Body of pancreas (tissue), 4 donors: ENCODE results near the gene KLK3. TPM values are rescaled to one million over a fixed set of nuclear protein-coding genes. Genes with fewer than 3 reads are reported as not detected.

ENCODE experiments used
- ATAC-seq: fragments of 150-250 bp; one replicate; pipeline ENCODE4 v1.9.1; 2016
- DNase-seq, 4 donors: peaks; one replicate each; pipeline ENCODE4 v3.0.0-alpha.2; 2019
- H3K27ac ChIP-seq, 4 donors: fragments of 200-600 bp; sonication (generic); 1 replicate in 3 of 4; 2 replicates in 1 of 4; pipeline versions ENCODE4 v1.5.1 to v1.6.1; 2016 to 2019; ENCODE audit warnings: mild to moderate bottlenecking in 1 of 4, mixed read lengths in 1 of 4, moderate library complexity in 1 of 4
- H3K27me3 ChIP-seq, 2 donors: fragments of 200-600 bp; sonication (generic); one replicate each; pipeline ENCODE4 v1.6.0; 2016; ENCODE audit warnings: mild to moderate bottlenecking in 1 of 2
- H3K36me3 ChIP-seq, 2 donors: fragments of 200-600 bp; sonication (generic); replicated peaks in 1 of 2; 2 replicates each; pipeline ENCODE4 v1.5.1; 2016; ENCODE audit warnings: low read depth in 2 of 2; ENCODE audit not compliant: insufficient read depth in 1 of 2
- H3K4me1 ChIP-seq: fragments of 200-600 bp; sonication (generic); one replicate; pipeline ENCODE4 v1.6.0; 2016
- H3K4me3 ChIP-seq, 2 donors: fragments of 200-600 bp; sonication (generic); 1 replicate in 1 of 2; 2 replicates in 1 of 2; pipeline ENCODE4 v1.5.1; 2016 to 2019
- H3K9me3 ChIP-seq, 3 donors: fragments of 200-600 bp; sonication (generic); 1 replicate in 2 of 3; 2 replicates in 1 of 3; pipeline ENCODE4 v1.5.1; 2016
- POLR2A ChIP-seq, 3 donors: fragments of 450-650 bp; IDR thresholded peaks; one replicate each; pipeline ENCODE4 v1.6.1; 2016; ENCODE audit warnings: antibody characterized with exemption in 3 of 3, mild to moderate bottlenecking in 2 of 3
- WGBS, 2 donors: methylation state at CpG; one replicate each; pipeline ENCODE4 v1.1.5; 2017; 5-methylcytosine and 5-hydroxymethylcytosine counted together
- intact Hi-C: fragments of 100-400 bp; cut with DNase I; formaldehyde crosslinking; loops from one replicate; pipeline ENCODE4 v1.15.1; 2023
- total RNA-seq, 2 donors: library from RNA; depleted of rRNA; stranded (reverse); fragments of >200 nt; gene quantifications; one replicate each; pipeline ENCODE4 v1.1.0, GENCODE V29; 2016
- TF ChIP-seq, protein P1 (sequence below), 7 experiments: fragments of 450-650 bp in 4 of 7; fragments of 200-600 bp in 3 of 7; sonication (generic) in 3 of 7; IDR thresholded peaks; one replicate each; pipeline ENCODE4 v1.5.1; 2016 to 2019; ENCODE audit warnings: antibody characterized with exemption in 7 of 7

Gene KLK3
- total RNA-seq, 2 donors from 2014 or later = not detected

DNA sequence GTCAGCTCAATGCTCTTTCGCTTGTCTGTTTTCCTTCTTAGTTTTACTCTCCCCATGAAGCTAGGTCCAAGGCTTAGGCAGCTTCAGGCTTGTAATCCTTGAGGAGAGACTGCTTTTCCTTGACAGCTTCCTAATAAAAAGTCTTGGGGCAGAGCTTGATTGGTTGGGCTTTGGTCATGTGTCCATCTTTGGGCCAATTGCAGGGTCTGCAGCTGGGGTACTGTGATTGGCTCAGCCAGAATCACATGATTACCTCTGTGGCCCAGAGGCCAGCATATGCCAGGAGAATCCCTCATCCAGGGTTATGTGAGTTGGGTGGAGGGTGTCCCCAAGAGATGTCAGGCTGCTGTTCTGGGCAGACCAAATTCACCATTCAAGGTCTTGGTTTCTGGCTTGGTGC lies 39.3 kb upstream of the KLK3 start:
- intact Hi-C loops = no loop called here
- Histone ChIP-seq H3K36me3 (no peaks in the 10 kb centered on the region), H3K27ac (no peak overlapping the region), H3K4me3 (no peak overlapping the region), H3K27me3 (no peaks in the 10 kb centered on the region), H3K4me1 (peaks cover 28% of the 10 kb centered on the region), H3K9me3 (no peaks in the 10 kb centered on the region)
- TF ChIP-seq, protein P1, sequence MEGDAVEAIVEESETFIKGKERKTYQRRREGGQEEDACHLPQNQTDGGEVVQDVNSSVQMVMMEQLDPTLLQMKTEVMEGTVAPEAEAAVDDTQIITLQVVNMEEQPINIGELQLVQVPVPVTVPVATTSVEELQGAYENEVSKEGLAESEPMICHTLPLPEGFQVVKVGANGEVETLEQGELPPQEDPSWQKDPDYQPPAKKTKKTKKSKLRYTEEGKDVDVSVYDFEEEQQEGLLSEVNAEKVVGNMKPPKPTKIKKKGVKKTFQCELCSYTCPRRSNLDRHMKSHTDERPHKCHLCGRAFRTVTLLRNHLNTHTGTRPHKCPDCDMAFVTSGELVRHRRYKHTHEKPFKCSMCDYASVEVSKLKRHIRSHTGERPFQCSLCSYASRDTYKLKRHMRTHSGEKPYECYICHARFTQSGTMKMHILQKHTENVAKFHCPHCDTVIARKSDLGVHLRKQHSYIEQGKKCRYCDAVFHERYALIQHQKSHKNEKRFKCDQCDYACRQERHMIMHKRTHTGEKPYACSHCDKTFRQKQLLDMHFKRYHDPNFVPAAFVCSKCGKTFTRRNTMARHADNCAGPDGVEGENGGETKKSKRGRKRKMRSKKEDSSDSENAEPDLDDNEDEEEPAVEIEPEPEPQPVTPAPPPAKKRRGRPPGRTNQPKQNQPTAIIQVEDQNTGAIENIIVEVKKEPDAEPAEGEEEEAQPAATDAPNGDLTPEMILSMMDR (IDR thresholded peaks at IDR 0.05) = no peak
- TF ChIP-seq POLR2A (IDR thresholded peaks at IDR 0.05) = no peak
- 100% methylated on average over 1 of the region's 1 CpG for WGBS, 2 donors
- DNase-seq (peak in 1 of 4 donors; percentile 32), ATAC-seq (no peak)

DNA sequence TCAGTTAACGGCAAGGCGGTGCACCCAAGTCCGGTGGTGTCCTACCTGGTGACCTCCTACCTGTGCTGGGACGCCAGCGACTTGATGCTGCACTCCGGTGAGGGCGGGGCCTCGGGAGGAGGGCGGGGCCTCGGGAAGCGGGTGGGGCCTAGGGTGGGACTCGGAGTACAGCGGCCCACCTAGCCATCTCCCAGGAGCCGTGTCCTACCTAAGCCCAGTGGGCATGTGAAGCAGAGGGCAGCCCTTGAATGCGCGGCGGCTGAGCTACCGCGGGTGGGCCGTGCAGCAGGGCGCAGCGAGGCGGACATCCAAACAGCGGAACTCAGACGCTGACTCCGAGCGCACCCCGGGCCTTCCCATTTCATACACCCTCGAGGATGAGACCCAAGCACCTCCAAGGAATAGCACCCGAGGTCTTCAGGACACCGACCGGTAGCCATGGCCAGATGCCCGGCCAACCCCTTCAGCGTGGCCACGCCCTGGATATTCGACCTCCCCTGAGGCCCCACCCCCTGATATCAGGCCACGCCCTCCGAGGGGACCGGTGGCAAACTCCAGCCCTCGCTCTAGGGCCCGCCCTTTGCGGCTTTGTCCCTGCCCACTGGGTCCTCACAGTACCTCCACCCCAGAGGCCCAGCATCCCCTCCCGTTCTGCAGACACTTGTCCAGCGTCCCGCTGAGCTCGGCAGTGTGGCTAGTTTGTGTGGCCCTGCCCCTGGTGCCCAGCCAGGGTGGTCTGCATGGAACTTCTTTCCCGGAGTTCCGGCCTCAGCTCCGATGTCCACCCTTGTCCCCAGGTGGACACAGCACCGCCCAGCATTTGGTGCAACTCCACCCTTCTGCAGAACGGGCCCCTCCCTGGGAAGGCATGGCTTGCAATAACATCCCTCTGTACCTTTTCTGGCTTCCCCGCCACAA lies 36.5 kb upstream of the KLK3 start:
- DNase-seq (peak; percentile 93 to 97 (median 94)), ATAC-seq (peak; percentile 77)
- H3K4me3 ChIP-seq = no peak overlapping the region
- peak in 2 of 3 donors; percentile 15 to 32 for TF ChIP-seq POLR2A (IDR thresholded peaks at IDR 0.05)
- TF ChIP-seq, protein P1 (IDR thresholded peaks at IDR 0.05) = no peak
- whole genome bisulfite sequencing, 2 donors = 10 to 29% methylated on average over 10 to 51 of the region's 52 CpGs
- no peaks in the 10 kb centered on the region for H3K27me3 ChIP-seq
- H3K9me3 ChIP-seq = no peaks in the 10 kb centered on the region
- H3K4me1 ChIP-seq = peaks cover 53% of the 10 kb centered on the region
- H3K27ac ChIP-seq = peak overlapping the region; percentile 75 to 92 (median 82)
- no peaks in the 10 kb centered on the region for H3K36me3 ChIP-seq
- intact Hi-C loops = no loop called here

DNA sequence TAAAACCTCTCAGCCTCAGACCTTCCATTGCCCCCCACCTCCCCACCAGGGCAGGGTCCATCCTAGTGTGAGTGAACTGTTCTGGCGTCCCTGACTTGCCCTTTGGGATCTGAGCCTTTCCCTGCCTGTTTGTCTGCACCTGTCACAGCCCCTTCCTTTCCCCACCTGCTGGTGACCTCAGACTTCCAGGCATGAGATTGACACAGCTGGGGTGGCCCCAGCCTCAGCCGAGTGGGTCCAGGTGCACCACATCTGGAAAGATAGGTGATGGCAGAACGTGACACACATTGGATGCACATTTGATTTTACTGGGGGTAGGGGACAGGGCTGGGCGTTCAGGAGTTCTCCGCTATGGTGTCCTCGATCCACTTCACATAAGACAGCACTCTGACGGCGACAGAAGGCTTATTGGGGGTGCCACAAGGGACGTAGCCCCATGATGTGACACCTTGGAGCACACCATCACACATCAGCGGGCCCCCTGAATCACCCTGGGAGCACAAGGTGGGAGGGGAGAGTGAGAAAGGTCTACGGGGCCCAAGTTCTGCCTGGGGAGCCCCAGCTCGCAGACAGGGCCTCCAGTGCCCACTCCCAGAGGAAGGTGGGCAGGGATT lies 35.7 kb upstream of the KLK3 start:
- H3K4me3 ChIP-seq = peak overlapping the region in 1 of 2 donors; percentile 65
- DNase-seq = peak; percentile 67 to 84 (median 80)

DNA sequence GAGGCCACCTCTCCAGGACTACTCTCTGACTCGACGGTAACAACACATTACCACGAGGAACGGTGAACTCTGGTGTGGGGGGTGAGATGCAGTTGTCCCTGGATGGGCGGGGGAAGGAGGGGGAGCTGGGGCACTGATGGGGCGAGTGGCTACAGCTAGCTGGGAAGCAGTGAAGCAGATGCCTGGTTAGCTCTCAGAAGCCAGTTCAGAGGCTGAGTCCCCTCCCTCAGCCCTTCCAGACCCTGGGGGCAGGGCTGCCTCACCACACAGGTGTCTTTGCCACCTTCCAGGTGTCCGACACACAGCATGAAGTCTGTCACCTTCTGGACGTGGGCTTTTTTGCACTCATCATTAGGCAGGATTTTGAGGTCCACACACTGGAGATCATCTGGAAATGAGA lies 35.1 kb upstream of the KLK3 start:
- no peak for ATAC-seq
- H3K36me3 ChIP-seq = no peaks in the 10 kb centered on the region
- peak in 1 of 4 donors; percentile 23 for DNase-seq
- H3K9me3 ChIP-seq = no peaks in the 10 kb centered on the region
- peak overlapping the region; percentile 27 to 65 for H3K4me3 ChIP-seq
- H3K4me1 ChIP-seq = peaks cover 68% of the 10 kb centered on the region
- no peaks in the 10 kb centered on the region for H3K27me3 ChIP-seq
- WGBS, 2 donors = 7 to 25% methylated on average over 7 to 8 of the region's 8 CpGs
- TF ChIP-seq, protein P1 (IDR thresholded peaks at IDR 0.05) = no peak
- TF ChIP-seq POLR2A (IDR thresholded peaks at IDR 0.05) = no peak
- intact Hi-C loops = no loop called here
- peak overlapping the region; percentile 75 to 92 (median 82) for H3K27ac ChIP-seq

More for the DNA sequence above, 35.7 kb upstream of the KLK3 start:
- Histone ChIP-seq H3K36me3 (no peaks in the 10 kb centered on the region), H3K9me3 (no peaks in the 10 kb centered on the region), H3K27me3 (no peaks in the 10 kb centered on the region), H3K27ac (peak overlapping the region; percentile 75 to 92 (median 82)), H3K4me1 (peaks cover 61% of the 10 kb centered on the region)
- ATAC-seq = no peak
- intact Hi-C loops = no loop called here
- TF ChIP-seq POLR2A (IDR thresholded peaks at IDR 0.05) = peak in 2 of 3 donors; percentile 16 to 31
- TF ChIP-seq, protein P1 (IDR thresholded peaks at IDR 0.05) = no peak
- 34 to 36% methylated on average over 6 to 12 of the region's 12 CpGs for WGBS, 2 donors
